Loucy (cell line): Measurements from ENCODE around the gene FBXO11.

ENCODE experiments used
- H2AFZ ChIP-seq: fragments of 200-600 bp; sonication (generic); 2 replicates; pipeline ENCODE4 v1.6.0; 2016; ENCODE audit warnings: antibody characterized with exemption, mild to moderate bottlenecking, low read length, moderate library complexity
- H3F3A ChIP-seq: fragments of 200-600 bp; 2 replicates; pipeline ENCODE4 v1.6.0; 2016; ENCODE audit warnings: antibody characterized with exemption, low read depth, mild to moderate bottlenecking
- H3K27me3 ChIP-seq: fragments of 200-600 bp; sonication (generic); 2 replicates; pipeline ENCODE4 v1.6.1; 2014; ENCODE audit warnings: low read length, mild to moderate bottlenecking; ENCODE audit not compliant: insufficient read depth, poor library complexity, severe bottlenecking
- H3K36me3 ChIP-seq: fragments of 200-600 bp; sonication (generic); 2 replicates; pipeline ENCODE4 v1.6.1; 2016; ENCODE audit warnings: low read length; ENCODE audit not compliant: insufficient read depth
- H3K4me1 ChIP-seq: fragments of 200-600 bp; sonication (generic); 2 replicates; pipeline ENCODE4 v1.5.1; 2014; ENCODE audit warnings: low read length, mild to moderate bottlenecking; ENCODE audit not compliant: insufficient read depth, poor library complexity, severe bottlenecking
- H3K4me2 ChIP-seq: fragments of 200-600 bp; sonication (generic); 2 replicates; pipeline ENCODE4 v1.6.0; 2014; ENCODE audit warnings: antibody characterized with exemption, low read length, low read depth, mild to moderate bottlenecking; ENCODE audit not compliant: poor library complexity, severe bottlenecking
- H3K4me3 ChIP-seq: fragments of 200-600 bp; sonication (generic); 2 replicates; pipeline ENCODE4 v1.5.1; 2014; ENCODE audit warnings: low read length, mild to moderate bottlenecking, mixed read lengths; ENCODE audit not compliant: poor library complexity, severe bottlenecking
- H3K79me2 ChIP-seq: fragments of 200-600 bp; sonication (generic); 2 replicates; pipeline ENCODE4 v1.6.1; 2014; ENCODE audit warnings: low read length; ENCODE audit not compliant: insufficient read depth
- H3K9ac ChIP-seq: fragments of 200-600 bp; sonication (generic); 2 replicates; pipeline ENCODE4 v1.6.0; 2014; ENCODE audit warnings: mild to moderate bottlenecking, low read depth, low read length, moderate library complexity; ENCODE audit not compliant: poor library complexity, severe bottlenecking
- H3K9me2 ChIP-seq: fragments of 200-600 bp; sonication (generic); replicated peaks from 2 replicates; pipeline ENCODE4 v1.6.1; 2016; ENCODE audit warnings: low read depth, low read length, mixed read lengths
- H3K9me3 ChIP-seq: fragments of 200-600 bp; sonication (generic); 2 replicates; pipeline ENCODE4 v1.6.1; 2014; ENCODE audit warnings: mild to moderate bottlenecking, antibody characterized with exemption, low read length, low read depth; ENCODE audit not compliant: insufficient read depth
- H4K20me1 ChIP-seq: fragments of 200-600 bp; sonication (generic); 2 replicates; pipeline ENCODE4 v1.6.0; 2014; ENCODE audit warnings: antibody characterized with exemption, low read length, mild to moderate bottlenecking; ENCODE audit not compliant: insufficient read depth, poor library complexity, severe bottlenecking
- EZH2phosphoT487 ChIP-seq: fragments of 200-600 bp; IDR thresholded peaks from 2 replicates; pipeline ENCODE4 v1.6.1; 2018; ENCODE audit warnings: antibody characterized with exemption, mild to moderate bottlenecking, moderate library complexity, borderline replicate concordance
- TF ChIP-seq, protein P1 (sequence below): fragments of 200-600 bp; sonication (generic); conservative IDR thresholded peaks from 2 replicates; pipeline ENCODE4 v1.5.1; 2014; ENCODE audit warnings: mild to moderate bottlenecking, antibody characterized with exemption, low read length

Gene FBXO11

DNA sequence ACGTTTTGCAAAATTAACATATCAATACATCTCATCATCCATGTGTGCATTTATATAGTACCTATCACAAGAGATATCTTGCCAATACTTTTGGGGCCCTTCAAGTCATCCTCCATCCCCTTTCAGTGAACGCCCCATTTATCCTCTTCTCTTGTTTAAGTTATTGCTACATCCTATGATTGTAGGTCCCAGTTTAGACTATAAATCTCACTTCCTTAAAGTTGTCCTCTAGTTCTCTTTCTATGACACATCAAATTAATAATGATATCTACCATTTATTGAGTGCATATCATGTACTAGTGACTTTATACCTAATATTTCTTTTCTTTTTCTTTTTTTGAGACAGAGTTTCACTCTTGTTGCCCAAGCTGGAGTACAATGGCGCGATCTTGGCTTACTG is 28.8 kb upstream of the FBXO11 start:
- Histone ChIP-seq H3K36me3 (no peaks in the 10 kb centered on the region), H2AFZ (no peak overlapping the region), H3F3A (no peaks in the 10 kb centered on the region), H3K9ac (no peak overlapping the region), H3K27me3 (no peaks in the 10 kb centered on the region), H4K20me1 (no peaks in the 10 kb centered on the region), H3K9me2 (no peaks in the 10 kb centered on the region), H3K9me3 (no peaks in the 10 kb centered on the region), H3K79me2 (no peaks in the 10 kb centered on the region), H3K4me1 (peaks cover 14% of the 10 kb centered on the region), H3K4me2 (no peak overlapping the region), H3K4me3 (no peak overlapping the region)
- no peak for TF ChIP-seq EZH2phosphoT487
- TF ChIP-seq, protein P1, sequence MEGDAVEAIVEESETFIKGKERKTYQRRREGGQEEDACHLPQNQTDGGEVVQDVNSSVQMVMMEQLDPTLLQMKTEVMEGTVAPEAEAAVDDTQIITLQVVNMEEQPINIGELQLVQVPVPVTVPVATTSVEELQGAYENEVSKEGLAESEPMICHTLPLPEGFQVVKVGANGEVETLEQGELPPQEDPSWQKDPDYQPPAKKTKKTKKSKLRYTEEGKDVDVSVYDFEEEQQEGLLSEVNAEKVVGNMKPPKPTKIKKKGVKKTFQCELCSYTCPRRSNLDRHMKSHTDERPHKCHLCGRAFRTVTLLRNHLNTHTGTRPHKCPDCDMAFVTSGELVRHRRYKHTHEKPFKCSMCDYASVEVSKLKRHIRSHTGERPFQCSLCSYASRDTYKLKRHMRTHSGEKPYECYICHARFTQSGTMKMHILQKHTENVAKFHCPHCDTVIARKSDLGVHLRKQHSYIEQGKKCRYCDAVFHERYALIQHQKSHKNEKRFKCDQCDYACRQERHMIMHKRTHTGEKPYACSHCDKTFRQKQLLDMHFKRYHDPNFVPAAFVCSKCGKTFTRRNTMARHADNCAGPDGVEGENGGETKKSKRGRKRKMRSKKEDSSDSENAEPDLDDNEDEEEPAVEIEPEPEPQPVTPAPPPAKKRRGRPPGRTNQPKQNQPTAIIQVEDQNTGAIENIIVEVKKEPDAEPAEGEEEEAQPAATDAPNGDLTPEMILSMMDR, result no peak

DNA sequence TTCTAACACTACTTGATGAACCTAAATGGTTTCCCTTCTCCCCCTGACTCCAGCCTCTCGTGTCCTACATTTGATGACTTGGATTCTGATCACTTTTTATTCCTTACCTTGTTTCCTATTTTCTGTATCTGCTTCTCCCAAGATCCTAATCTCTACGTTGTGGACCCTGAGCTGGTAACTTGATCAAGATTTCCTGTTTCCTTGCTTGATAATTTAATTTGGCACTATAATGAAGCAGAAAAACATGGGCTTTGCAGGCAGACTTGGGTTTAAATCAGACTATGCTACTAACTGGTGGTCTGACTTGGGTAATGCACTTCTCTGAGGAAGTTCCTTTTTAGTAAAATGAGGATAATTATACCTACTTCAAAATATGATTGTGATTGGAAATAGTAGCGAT is 11.7 kb upstream of the FBXO11 start:
- no peaks in the 10 kb centered on the region for H3K27me3 ChIP-seq
- no peak overlapping the region for H2AFZ ChIP-seq
- no peak overlapping the region for H3K9ac ChIP-seq
- no peaks in the 10 kb centered on the region for H3K36me3 ChIP-seq
- H4K20me1 ChIP-seq, result no peaks in the 10 kb centered on the region
- no peaks in the 10 kb centered on the region for H3F3A ChIP-seq
- TF ChIP-seq, protein P1, result no peak
- no peak for TF ChIP-seq EZH2phosphoT487
- H3K9me3 ChIP-seq, result no peaks in the 10 kb centered on the region
- H3K4me2 ChIP-seq, result peak overlapping the region; percentile 19
- no peak overlapping the region for H3K4me3 ChIP-seq
- no peaks in the 10 kb centered on the region for H3K79me2 ChIP-seq
- peaks cover 9% of the 10 kb centered on the region for H3K4me1 ChIP-seq
- H3K9me2 ChIP-seq, result no peaks in the 10 kb centered on the region

- Histone ChIP-seq H3K9me2 (no peaks in the 10 kb centered on the region), H3K9ac (no peak overlapping the region), H3K4me1 (peaks cover 9% of the 10 kb centered on the region), H3K36me3 (no peaks in the 10 kb centered on the region), H3K4me3 (no peak overlapping the region), H3F3A (no peaks in the 10 kb centered on the region), H3K9me3 (no peaks in the 10 kb centered on the region), H2AFZ (no peak overlapping the region), H3K27me3 (no peaks in the 10 kb centered on the region), H3K79me2 (no peaks in the 10 kb centered on the region), H4K20me1 (no peaks in the 10 kb centered on the region), H3K4me2 (peak overlapping the region; percentile 19)
- TF ChIP-seq, protein P1, result no peak
- TF ChIP-seq EZH2phosphoT487, result no peak
Observed at GRCh38 chr2:47917276-47917961, 11.1 kb upstream of the FBXO11 start.
